GM18858 (cell line): ENCODE measurements around the gene IGLON5.

ENCODE experiments used
- ATAC-seq: cut with Tn5 transposase; IDR thresholded peaks from one replicate; pipeline ENCODE4 v1.9.1; 2021; ENCODE audit not compliant: unreplicated experiment

The IGLON5 gene

GRCh38 chr19:51361239-51361638, 49.8 kb downstream of the IGLON5 start:
- ATAC-seq = no peak

- ATAC-seq = no peak
Observed at GRCh38 chr19:51364200-51365106, 53.0 kb downstream of the IGLON5 start.

GRCh38 chr19:51365211-51365964, 53.9 kb downstream of the IGLON5 start:
- ATAC-seq = no peak

- ATAC-seq = no peak
Observed at GRCh38 chr19:51365965-51366388, 54.5 kb downstream of the IGLON5 start, which contains the start of gene ETFB. Gene ETFB, minus strand, starts transcription at chr19:51366388. Its CDS starts 62 bp downstream, at chr19:51366326.

- ATAC-seq = peak; percentile 41
Observed at GRCh38 chr19:51366389-51367254, 55.2 kb downstream of the IGLON5 start.

- no peak for ATAC-seq
Observed at GRCh38 chr19:51367255-51367564, 55.8 kb downstream of the IGLON5 start.

- ATAC-seq = peak; percentile 39
Observed at GRCh38 chr19:51367565-51368365, 56.3 kb downstream of the IGLON5 start.

- ATAC-seq = no peak
Observed at GRCh38 chr19:51368366-51369282, 57.2 kb downstream of the IGLON5 start, which contains the start of gene CLDND2. Gene CLDND2, minus strand, starts transcription at chr19:51369003. Its CDS starts 426 bp downstream, at chr19:51368577.

GRCh38 chr19:51370230-51370629, 58.8 kb downstream of the IGLON5 start:
- ATAC-seq = no peak

- no peak for ATAC-seq
Observed at GRCh38 chr19:51371186-51371690, 59.8 kb downstream of the IGLON5 start.

GRCh38 chr19:51372021-51372648, 60.7 kb downstream of the IGLON5 start:
- ATAC-seq = no peak

- ATAC-seq = no peak
Observed at GRCh38 chr19:51372649-51373504, 61.4 kb downstream of the IGLON5 start, which contains the start of gene NKG7. Gene NKG7, minus strand, starts transcription at chr19:51372654. Its CDS starts 119 bp downstream, at chr19:51372535.

GRCh38 chr19:51375504-51376221, 64.2 kb downstream of the IGLON5 start:
- no peak for ATAC-seq

- ATAC-seq = no peak
Observed at GRCh38 chr19:51377422-51377821, 66.0 kb downstream of the IGLON5 start.

- no peak for ATAC-seq
Observed at GRCh38 chr19:51380379-51380778, 68.9 kb downstream of the IGLON5 start.
